Kidney (tissue), 14 donors: ENCODE results near the gene ECHS1. TPM values are rescaled to one million over a fixed set of nuclear protein-coding genes. Genes with fewer than 3 reads are reported as not detected.

ENCODE experiments used
- DNase-seq, 5 donors: peaks; one replicate each; pipeline ENCODE4 v3.0.0-alpha.2; 2013 to 2020
- FAIRE-seq: peaks from 2 replicates; lab custom pipeline; 2012; peaks lifted over from hg19 to GRCh38; lab: Jason Lieb, UNC
- H3K27ac ChIP-seq, 2 donors: one replicate each; pipeline ENCODE4 v1.7.0; 2013; ENCODE audit warnings: low read depth in 2 of 2, low read length in 2 of 2, inconsistent platforms in 1 of 2
- H3K27me3 ChIP-seq: one replicate; pipeline ENCODE4 v1.7.1; 2013; ENCODE audit warnings: low read length, inconsistent platforms; ENCODE audit not compliant: control insufficient read depth, insufficient read depth
- H3K36me3 ChIP-seq, 3 donors: one replicate each; pipeline versions ENCODE4 v1.7.0 to v1.7.1; 2013; ENCODE audit warnings: low read length in 3 of 3, control low read depth in 1 of 3, inconsistent platforms in 1 of 3; ENCODE audit not compliant: insufficient read depth in 3 of 3, control insufficient read depth in 2 of 3
- H3K4me1 ChIP-seq, 3 donors: one replicate each; pipeline versions ENCODE4 v1.7.0 to v1.7.1; 2013; ENCODE audit warnings: low read length in 3 of 3, inconsistent platforms in 1 of 3, low read depth in 1 of 3; ENCODE audit not compliant: control insufficient read depth in 2 of 3, insufficient read depth in 2 of 3
- H3K4me3 ChIP-seq, 3 donors: one replicate each; pipeline versions ENCODE4 v1.7.0 to v1.8.1; 2013; ENCODE audit warnings: low read length in 3 of 3, control low read depth in 1 of 3, inconsistent platforms in 1 of 3
- H3K9ac ChIP-seq, 3 donors: one replicate each; pipeline versions ENCODE4 v1.7.0 to v1.7.1; 2013; ENCODE audit warnings: low read length in 3 of 3, control low read depth in 1 of 3, inconsistent platforms in 1 of 3
- H3K9me3 ChIP-seq, 3 donors: one replicate each; pipeline versions ENCODE4 v1.7.0 to v1.7.1; 2013; ENCODE audit warnings: low read length in 3 of 3, control low read depth in 1 of 3, inconsistent platforms in 1 of 3; ENCODE audit not compliant: control insufficient read depth in 2 of 3, insufficient read depth in 1 of 3
- intact Hi-C: fragments of 100-400 bp; cut with DNase I; formaldehyde crosslinking; loops from one replicate; pipeline ENCODE4 v1.11.1; 2022
- polyA plus RNA-seq: library from polyadenylated mRNA; stranded (reverse); fragments of 350-450 nt; fragmentation: Illumina TruSeq; extraction: RNeasy Lipid Tissue Mini Kit (QIAGEN cat#74804); gene quantifications from one replicate; pipeline ENCODE4 v1.2.3, GENCODE V29; 2014; ENCODE audit warnings: low read depth, low replicate concordance; ENCODE audit not compliant: insufficient read depth
- total RNA-seq: library from RNA; stranded (reverse); fragmentation: NEBNext Ultra II Directional; extraction: Animal tissue kit (Norgen Biotek cat#: 25700); gene quantifications from one replicate; pipeline ENCODE4 v1.2.1, GENCODE V29; 2021
- TF ChIP-seq, protein P1 (sequence below): IDR thresholded peaks from 3 replicates; pipeline ENCODE4 v1.5.1; 2012; ENCODE audit warnings: mild to moderate bottlenecking, moderate library complexity, borderline replicate concordance; ENCODE audit not compliant: insufficient read depth; ENCODE audit errors: extremely low read depth
- donor health status: control.
- donor health status: control.
- donor health status: control.
- donor health status: control.
- donor health status: control.
- donor health status: DM: yes; HTN: yes; CAD: no.
- donor health status: Normal renal cell carcinoma (clear cell type).

Gene ECHS1
- total and polyA plus RNA-seq, 2 donors from 2014 or later = 85.6 to 599 TPM

GRCh38 chr10:133361227-133361626 is 11.9 kb downstream of the ECHS1 start:
- TF ChIP-seq, protein P1, sequence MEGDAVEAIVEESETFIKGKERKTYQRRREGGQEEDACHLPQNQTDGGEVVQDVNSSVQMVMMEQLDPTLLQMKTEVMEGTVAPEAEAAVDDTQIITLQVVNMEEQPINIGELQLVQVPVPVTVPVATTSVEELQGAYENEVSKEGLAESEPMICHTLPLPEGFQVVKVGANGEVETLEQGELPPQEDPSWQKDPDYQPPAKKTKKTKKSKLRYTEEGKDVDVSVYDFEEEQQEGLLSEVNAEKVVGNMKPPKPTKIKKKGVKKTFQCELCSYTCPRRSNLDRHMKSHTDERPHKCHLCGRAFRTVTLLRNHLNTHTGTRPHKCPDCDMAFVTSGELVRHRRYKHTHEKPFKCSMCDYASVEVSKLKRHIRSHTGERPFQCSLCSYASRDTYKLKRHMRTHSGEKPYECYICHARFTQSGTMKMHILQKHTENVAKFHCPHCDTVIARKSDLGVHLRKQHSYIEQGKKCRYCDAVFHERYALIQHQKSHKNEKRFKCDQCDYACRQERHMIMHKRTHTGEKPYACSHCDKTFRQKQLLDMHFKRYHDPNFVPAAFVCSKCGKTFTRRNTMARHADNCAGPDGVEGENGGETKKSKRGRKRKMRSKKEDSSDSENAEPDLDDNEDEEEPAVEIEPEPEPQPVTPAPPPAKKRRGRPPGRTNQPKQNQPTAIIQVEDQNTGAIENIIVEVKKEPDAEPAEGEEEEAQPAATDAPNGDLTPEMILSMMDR = no peak

DNA sequence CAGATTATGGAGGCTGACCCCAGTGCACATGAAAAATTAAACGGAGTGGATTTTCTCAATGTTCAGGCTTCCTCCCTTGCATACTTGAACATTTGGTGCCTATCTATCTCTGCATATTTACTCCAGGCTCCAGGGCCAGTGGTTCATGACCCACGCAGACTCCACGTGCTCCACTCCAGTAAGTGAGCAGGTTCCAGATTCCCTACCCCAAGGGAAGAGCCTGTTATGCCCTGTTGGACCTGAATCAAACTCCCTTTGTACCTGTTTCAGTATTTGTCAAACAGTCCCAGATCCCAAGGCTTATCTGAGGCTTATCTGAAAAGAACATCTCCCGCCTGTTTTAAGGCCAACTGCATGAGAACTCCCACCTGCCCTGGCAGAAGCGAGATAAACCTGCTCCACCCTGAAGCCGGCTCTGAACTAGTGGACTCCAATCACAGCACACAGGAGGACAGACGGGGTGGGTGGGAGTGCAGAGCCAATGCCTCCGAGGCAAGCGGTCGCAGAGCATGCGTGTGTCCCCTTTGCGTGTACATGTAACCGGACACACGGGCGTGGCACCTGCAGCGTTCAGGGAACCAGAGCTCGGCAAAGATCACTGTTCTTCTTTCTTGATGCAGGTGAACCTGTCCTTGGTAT is 13.1 kb downstream of the ECHS1 start:
- Histone ChIP-seq H3K27me3 (no peaks in the 10 kb centered on the region), H3K27ac (no peak overlapping the region), H3K36me3 (peaks cover 0 to 18% (median 9%) of the 10 kb centered on the region in 3 donors), H3K9me3 (no peaks in the 10 kb centered on the region), H3K9ac (no peak overlapping the region), H3K4me1 (peaks cover 0 to 11% (median 0%) of the 10 kb centered on the region in 3 donors), H3K4me3 (no peak overlapping the region)
- intact Hi-C loops = no loop called here
- FAIRE-seq = no peak
- DNase-seq = no peak
- TF ChIP-seq, protein P1 = no peak

More at GRCh38 chr10:133361227-133361626, 11.9 kb downstream of the ECHS1 start:
- Histone ChIP-seq H3K4me3 (no peak overlapping the region), H3K27me3 (no peaks in the 10 kb centered on the region), H3K36me3 (peaks cover 2 to 29% (median 17%) of the 10 kb centered on the region in 3 donors), H3K9me3 (no peaks in the 10 kb centered on the region), H3K9ac (no peak overlapping the region), H3K4me1 (peaks cover 0 to 11% (median 0%) of the 10 kb centered on the region in 3 donors), H3K27ac (no peak overlapping the region)
- FAIRE-seq = no peak
- peak in 1 of 5 donors; percentile 36 for DNase-seq
- intact Hi-C loops = no loop called here

- Histone ChIP-seq H3K9ac (no peak overlapping the region), H3K27ac (no peak overlapping the region), H3K4me1 (peaks cover 0 to 11% (median 0%) of the 10 kb centered on the region in 3 donors), H3K9me3 (no peaks in the 10 kb centered on the region), H3K27me3 (no peaks in the 10 kb centered on the region), H3K4me3 (no peak overlapping the region), H3K36me3 (peaks cover 0 to 13% (median 7%) of the 10 kb centered on the region in 3 donors)
- intact Hi-C loops = no loop called here
- DNase-seq (peak in 2 of 5 donors; percentile 33 to 73), FAIRE-seq (no peak)
- TF ChIP-seq, protein P1 = no peak
Measured at GRCh38 chr10:133359554-133359971, 13.6 kb downstream of the ECHS1 start.
